Measurements from ENCODE around the gene ZFX.
"Not testable (repeated sequence)": the region's sequence is repeated elsewhere in the genome, so short reads cannot be mapped to it uniquely, and the experiment has no call there.

ZFX gene

DNA sequence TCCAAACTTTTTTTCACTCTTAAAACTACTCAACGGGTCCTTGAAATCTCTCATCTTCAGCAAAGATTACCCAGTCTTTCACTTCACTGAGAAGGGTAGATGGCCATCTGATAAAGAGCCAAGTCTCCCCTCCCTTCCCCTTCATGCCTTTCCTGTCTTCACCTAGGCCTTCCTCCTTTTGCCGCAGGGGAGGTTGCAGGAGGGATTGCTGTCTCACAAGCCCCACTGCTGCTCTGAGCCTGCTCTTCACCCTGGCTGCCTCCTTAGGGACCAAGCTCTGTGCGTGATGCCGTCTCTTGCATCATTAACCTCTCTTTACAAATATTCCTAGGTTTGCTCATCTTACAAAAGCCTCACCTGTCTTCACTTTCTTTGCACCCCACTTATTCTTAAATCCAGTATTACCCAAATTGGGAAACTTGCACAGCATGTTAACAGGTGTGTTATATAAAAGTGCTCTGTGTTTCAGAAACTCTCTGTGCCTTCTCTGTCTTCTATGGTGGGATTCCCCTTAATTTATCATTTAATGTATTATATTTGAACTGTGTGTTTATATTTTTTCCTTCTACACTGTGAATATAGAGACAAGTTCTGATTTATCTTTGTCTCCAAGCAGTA, 3.8 kb downstream of the ZFX start:
- DNase-seq = no peak

DNA sequence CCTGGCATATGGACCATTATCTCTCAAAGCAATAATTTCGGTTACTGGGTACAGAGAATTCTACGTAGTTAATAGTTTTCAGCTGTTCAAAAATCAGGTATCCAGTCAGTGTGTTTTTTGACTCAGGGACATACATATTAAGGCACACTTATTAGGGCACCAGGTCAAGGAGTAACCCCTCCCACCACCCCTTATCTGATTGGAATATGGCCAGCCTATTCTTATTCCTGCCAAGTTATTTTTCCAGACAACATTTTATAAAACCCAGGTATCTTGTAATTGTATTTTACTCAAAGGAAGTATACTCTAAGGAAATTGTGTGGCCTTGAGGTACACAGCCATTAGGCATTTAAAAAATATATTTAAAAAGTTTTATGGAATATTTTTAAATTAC, 4.3 kb downstream of the ZFX start:
- DNase-seq = no peak

DNA sequence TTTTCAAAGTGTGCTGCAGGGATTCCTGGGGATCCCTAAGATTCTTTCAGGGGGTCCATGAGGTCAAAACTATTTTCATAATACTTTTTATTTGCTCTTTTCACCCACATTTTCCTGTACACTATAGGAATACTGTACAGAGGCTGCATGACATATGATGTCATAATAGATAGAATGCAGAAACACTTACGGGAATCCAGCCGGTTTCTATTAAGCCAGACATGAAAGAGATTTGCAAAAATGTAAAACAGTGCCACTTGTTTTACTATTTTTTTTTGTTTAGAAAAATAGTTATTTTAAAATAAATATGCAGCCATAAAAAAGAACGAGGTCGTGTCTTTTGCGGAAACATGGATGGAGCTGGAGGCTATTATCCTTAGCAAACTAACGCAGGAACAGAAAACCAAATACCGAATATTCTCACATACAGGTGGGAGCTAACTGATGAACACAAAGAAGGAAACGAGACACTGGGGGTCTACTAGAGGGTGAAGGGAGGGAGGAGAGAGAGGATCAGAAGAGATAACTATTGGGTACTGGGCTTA, 5.0 kb downstream of the ZFX start:
- no peak for DNase-seq

DNA sequence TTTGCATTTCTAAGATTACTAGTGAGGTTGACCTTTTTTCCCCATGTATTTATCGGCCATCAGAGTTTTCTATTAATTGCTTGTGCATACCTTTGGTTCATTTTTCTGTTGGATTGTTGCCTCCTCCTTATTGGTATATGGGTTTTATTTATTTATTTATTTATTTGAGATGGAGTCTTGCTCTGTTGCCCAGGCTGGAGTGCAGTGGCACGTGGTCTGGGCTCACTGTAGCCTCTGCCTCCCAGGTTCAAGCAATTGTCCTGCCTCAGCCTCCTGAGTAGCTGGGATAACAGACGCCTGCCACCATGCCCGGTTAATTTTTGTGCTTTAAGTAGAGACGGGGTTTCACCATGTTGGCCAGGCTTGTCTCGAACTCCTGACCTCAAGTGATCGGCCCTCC, 6.2 kb downstream of the ZFX start:
- not testable (repeated sequence) for DNase-seq

DNA sequence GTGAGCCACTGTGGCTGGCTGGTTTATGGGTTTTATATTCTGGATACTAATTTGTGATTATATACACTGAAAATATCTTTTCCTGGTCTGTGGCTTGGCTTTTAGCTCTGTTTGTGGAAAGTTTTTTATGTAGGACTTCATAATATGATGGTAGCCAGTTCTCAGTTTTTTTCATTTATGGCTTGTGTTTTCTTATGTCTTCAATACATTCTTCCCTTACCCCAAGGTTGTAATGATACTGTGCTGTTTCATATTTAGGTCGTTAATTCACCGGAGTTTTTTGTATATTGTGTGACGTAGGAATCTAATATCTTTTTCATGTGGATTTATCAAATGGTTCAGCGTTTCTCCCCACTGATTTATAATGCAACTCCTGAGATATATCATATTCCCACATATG, 6.6 kb downstream of the ZFX start:
- no peak for DNase-seq

DNA sequence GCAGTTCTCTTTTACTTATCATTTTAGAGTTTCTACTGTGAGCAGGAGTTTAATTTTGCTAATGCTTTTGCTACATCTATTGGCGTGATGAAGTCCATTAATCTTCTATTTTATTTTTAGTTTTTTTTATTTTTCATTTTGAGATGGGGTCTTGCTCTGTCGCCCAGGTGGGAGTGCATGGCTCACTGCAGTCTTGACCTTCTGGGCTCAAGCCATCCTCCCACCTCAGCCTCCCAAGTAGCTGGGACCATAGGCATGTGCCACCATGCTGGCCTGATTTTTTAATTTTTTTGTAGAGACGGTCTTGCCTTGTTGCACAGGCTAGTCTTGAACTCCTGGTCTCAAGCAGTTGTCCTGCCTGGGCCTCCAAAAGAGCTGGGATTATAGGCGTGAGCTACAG, 9.4 kb downstream of the ZFX start:
- DNase-seq = no peak

DNA sequence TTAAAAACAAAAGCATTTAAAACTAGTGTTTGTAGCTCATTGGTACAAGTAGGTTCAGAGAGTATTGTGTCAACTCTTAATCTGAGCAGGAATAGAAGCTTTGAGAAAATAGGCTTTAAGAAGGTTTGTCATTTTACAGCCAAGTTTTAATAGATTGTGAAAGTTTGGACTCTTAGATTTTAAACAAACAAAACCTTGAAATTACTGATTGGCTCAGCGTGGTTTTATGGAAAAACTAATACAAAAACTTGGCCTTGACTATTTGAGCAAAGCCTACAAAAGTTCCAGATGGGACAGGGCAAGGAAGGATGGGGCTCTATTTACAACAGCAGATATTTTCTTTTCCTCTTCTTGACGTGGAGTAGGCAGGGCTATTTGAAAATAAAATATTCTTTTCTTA, 16.5 kb downstream of the ZFX start:
- DNase-seq = no peak

DNA sequence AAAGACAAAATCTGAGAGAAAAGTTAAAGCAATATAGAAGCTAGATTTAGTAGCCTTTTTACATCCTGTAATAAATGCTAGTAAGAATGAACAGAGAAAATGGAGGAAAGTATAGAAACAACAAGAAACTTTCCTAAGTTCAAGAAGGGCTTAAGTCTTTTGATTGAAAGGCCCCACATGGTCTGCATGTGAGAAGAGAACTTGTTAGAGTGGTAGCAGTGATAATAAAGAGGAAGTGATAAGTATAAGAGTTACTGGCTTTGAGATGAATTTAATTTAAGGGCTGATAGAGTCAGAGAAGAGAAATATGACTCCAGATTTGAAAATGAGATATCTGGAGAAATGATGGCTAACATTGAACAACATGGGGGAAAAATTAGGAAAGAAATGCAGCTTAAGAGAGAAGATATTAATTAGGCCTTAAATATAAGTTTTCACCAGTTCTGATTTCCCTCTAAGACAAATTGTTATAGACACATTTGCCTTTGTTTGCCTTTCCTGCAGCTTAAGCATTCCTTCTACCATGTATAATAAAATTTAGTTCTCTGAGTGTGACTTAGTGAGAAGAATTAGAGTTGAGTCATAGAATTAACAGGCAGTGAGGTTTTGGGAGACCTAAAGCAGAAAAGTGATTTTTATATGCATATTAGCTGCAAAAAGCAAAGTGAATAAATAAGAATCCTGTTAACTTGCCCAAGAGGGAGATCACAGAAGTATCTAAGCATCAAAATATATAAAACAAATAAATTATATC, 18.4 kb downstream of the ZFX start:
- no peak for DNase-seq

DNA sequence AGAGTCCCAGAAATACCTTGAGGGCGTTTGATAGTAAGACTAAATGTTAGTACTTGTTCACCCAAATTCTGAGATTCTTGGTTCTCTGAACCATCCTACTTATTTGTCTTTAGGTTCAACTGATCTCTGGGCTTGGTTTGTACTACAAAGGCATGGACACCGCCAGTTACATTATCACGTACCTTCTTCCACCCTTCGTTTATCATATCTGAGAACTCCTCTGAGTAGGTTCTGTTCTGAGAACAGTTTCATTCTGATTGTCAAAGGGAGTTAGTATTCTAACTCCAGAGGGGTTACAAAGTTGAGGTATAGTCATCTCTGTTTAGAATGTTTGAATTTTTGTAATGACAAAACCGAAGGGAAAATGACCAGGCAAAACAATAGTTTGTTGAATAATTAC, 19.3 kb downstream of the ZFX start:
- no peak for DNase-seq

DNA sequence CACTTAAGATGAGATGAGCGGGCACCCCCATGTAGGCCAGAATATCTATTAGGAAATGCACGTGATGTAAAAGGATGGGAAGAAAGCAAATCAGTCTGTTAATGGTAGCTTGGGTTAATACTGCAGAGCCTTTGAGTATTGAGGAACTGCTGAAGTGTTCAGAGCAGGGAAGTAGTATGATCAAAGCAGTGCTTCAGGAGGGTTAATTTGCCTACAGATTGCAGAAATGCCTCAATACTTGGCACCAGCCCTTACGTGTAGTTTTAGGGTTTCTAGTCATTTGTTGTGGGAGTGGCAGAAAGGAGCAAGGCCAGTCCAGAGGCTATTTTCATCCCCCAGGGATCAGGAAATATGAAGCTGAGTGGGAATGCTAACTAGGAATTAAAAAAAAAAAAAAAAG, 19.7 kb downstream of the ZFX start:
- no peak for DNase-seq

DNA sequence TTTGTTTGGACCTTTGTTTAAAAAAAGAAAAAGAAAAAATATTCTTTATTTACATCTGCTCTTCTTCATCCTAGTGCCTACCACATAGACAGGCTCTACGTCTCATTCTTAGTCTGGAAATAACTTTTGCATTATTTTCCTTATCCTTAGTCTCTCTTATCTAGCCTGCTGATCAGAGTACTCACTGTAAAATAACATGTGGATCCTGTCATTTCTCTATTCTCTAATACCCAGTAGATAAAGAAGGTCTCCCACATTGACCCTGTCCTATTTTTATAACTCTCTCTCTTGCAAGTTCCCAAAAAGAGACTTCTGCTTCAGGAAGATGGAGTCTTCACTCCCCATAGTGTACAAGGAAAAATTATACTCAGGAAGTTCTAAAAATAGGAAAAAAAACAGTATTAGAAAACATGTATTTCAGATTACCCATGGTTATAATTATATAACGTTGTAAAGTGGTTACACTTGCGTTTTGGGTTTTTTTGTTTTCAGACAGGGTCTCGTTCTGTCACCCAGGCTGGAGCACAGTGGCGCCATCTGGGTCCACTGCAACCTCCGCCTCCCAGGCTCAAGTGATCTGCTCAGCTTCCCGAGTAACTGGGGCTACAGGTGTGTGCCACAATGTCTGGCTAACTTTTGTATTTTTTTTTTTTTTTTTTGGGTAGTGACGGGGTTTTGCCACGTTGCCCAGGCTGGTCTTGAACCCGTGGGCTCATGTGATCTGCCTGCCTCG, 23.8 kb downstream of the ZFX start:
- no peak for DNase-seq

DNA sequence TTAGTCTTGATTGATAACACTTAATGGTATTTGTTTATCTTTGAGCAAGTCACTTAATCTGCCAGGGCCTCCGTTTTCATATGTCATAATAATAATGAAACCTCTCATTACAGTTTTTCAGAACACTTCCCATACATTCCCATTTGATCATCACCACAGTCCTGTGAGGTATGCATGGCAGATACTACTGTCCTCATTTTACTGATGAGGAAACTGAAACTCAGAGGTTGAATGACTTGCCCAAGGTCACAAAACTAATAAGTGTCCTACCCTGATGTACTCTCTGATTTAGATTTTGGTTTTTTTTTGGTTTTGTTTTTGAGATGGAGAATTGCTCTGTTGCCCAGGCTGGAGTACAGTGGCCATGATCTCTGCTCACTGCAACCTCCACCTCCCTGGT, 25.7 kb downstream of the ZFX start:
- DNase-seq = no peak

DNA sequence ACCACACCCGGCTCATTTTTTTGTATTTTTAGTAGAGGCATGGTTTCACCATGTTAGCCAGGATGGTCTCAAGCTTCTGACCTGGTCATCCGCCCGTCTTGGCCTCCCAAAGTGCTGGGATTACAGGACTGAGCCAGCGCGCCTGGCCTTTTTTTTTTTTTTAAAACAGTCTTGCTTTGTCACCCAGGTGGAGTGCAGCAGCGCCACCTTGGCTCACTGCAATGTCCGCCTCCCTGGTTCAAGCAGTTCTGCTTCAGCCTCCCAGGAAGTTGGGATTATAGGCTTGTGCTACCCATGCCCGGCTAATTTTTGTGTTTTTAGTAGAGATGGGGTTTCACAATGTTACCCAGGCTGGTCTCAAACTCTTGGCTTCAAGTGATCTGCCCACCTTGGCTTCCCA, 28.9 kb downstream of the ZFX start:
- DNase-seq = no peak

DNA sequence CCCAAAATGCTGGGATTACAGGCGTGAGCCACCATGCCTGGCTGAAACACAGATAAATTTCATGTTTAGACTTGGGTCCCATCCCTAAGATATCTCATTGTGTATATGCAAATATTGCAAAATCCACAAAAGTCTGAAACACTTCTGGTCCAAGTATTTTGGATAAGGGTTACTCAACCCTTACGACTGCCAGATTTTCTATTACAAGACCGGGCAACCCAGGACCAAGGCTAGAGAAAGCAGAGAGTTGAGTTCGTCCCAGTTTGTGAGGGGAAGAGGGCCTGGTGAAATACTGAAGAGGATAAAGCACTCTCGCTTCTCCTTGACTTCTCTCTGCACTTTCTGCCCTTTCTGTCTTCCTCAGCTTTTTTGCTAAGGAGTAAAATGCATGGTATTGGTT, 34.5 kb downstream of the ZFX start:
- no peak for DNase-seq

DNA sequence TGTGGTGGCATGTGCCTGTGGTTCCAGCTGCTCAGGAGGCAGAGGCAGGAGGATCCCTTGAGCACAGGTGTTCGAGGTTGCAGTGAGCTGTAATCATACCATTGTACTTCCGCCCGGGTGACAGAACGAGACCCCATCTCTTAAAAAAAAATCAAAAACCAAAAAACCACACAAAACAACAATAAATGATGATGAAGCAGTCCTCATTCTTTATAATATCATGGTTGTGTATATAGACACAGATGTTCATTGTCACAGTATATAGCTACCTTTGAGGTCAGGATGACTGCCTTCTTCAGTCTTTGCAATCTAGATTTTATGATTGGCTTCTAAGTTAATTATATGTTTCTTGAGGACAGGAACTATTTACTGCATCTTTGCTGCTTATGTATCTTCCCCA, 37.0 kb downstream of the ZFX start:
- DNase-seq = no peak

DNA sequence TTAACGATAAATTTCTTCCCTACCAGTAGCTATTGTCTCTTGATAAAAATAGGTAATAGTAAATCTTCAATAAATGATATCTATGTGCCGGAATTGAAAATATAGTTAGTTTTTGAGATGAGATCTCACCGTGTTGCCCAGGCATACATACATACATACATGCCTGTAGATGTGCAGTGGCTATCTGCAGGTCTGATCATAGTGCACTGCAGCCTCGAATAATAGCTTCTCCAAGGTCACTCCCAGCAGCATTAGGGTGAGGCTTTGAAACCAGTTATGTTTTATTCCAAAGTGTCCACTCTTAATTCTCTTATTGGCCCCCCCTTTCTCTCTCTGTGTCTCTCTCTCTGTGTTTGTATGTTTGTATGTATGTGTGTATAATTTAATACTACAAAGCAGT, 37.5 kb downstream of the ZFX start:
- DNase-seq = no peak

DNA sequence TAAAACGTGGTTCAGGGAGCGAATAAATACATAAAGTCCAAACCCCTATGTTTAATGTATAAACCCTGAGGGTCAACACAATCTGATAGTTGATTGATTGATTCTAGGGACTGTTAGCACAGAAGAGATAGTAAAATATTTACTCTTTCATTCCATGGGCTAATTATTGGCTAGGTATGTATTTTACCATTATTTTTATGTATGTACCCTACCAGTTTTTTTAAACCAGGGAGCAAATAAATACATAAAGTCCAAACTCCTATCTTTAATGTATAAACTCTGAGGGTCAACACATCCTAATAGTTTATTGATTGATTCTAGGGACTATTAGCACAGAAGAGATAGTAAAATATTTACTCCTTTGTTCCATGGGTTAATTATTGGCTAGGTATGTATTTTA, 40.0 kb downstream of the ZFX start:
- no peak for DNase-seq

DNA sequence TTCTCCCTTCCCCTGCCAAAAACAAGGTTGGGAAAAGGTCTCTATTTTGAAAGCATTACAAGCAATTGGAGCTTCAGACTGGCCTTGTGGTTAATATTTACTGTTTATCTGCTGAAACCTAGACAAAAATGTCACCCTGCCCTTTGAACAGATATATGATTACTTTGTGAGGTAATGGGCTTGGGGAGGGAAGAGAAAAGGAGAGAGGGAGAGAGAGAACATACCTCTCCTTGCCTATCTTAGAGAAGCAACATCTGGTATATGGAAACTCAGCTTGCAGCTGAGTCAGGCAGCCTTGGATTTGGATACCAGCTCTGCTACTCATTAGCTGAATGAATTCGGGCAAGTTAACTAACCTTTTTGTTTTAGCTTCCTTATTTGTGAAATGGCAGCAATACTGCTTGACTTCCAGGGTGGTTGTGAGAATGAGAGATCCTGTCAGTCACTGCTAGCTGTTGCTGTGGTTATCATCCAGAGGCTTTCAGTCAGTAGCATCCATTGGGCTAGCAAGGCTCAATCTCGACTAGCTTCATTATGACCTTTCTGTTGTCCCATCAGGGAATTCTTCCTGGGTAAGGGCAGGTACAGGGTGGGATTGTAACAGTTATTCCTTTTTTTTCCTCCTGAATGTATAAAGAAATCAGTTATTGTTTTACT, 41.1 kb downstream of the ZFX start:
- DNase-seq = no peak

DNA sequence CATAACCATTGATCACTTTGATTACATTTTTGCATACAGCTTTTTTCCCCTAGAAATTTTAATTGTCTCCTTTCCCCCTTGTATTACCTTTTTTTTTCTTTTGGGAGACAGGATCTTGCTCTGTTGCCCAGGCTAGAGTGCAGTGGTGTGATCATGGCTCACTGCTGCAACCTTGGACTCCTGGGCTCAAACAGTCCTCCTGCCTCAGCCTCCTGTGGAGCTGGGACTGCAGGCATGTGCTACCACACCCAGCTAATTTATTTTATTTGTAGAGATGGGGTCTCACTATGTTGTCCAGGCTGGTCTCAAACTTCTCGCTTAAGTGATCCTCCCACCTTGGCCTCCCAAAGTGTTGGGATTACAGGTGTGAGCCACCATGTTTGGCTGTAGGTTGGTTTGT, 47.0 kb downstream of the ZFX start:
- DNase-seq = no peak

DNA sequence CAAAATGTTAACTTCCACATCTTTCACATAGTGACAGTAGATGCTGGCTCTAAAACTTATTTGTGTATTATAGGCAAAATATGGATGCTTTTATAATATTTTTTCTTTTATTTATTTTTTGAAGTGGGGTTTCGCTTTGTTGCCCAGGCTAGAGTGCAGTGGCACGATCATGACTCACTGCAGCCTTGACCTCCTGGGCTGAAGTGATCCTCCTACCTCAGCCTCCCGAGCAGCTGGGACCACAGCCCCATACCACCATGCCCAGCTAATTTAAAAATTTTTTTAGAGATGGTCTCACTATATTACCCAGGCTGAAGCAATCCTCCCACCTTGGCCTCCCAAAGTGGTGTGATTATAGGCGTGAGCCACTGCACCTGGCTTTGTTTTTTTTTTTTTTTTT, 48.6 kb downstream of the ZFX start:
- no peak for DNase-seq

DNA sequence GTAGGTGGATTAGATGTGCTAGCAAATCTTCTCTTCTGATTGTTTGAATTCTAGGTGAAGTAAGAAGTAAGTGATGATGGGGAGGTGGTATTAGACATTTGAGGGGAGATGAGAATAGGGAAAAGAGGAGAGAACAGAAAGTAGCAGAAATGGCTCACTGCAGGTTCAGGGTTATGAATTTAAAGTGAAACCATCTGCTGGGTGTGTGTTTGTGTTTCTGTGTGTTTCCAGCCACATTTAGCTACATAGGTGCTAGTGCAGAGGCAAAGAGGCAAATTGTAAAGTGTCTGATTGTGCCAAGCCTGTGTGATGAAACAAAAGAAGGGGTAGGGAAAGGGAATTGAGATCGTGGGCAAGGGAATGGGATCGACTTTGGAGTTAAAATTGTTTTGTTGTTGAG, 50.6 kb downstream of the ZFX start:
- DNase-seq = no peak

DNA sequence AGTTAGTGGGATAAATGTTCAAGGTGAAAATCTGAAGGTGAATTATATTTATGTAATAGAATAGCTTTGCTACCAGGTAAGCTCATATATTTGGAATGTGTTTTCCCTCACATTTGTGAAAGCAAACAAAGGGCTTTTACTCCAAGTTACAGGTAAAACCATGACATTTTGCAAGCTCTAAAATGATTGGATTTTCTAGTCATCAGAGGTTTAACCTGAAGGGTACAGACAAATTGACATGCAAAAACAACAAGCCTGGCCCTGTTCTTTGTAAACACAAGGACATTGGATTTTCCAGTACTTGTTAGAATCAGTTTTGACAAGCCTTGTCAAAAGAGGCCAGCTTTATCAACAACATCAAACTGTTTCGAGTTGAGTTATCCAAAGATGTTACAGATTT, 51.7 kb downstream of the ZFX start:
- no peak for DNase-seq

DNA sequence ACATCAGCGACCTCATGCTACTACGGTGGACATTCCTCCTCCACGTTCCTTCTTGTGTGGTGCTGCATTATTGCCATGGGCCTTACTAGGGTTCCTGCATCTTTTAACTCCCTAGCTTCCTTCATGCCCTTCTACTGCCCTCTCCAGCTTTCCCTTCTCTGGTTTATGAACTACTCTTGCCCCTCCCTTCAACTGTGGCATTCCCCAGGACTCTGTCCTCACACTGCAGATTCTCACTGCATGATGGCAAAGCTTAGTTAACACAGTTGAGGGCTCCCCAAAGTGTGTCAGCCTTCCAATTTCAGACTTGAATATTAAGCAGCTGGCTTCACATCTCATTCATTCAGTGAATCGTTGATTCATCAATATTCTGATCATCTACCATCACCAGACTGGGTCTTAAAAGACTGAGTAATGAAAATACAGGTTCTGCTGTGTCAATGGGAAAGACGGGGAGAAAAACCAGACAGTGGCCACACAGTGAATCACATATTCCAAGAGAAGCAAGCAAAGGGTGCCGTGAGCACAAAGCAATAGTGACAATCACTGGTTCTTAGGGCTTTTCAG, 53.0 kb downstream of the ZFX start:
- DNase-seq = no peak

Measured in DMS 273 treated with DMSO at 0.1 percent for 48 hours (cell line).